Fibroblast of skin of right quadriceps (primary cell): Measurements from ENCODE around the gene TXNDC12.

Experiments
- DNase-seq: peaks from one replicate; pipeline ENCODE4 v3.0.0-alpha.2; 2013

Gene TXNDC12

DNA sequence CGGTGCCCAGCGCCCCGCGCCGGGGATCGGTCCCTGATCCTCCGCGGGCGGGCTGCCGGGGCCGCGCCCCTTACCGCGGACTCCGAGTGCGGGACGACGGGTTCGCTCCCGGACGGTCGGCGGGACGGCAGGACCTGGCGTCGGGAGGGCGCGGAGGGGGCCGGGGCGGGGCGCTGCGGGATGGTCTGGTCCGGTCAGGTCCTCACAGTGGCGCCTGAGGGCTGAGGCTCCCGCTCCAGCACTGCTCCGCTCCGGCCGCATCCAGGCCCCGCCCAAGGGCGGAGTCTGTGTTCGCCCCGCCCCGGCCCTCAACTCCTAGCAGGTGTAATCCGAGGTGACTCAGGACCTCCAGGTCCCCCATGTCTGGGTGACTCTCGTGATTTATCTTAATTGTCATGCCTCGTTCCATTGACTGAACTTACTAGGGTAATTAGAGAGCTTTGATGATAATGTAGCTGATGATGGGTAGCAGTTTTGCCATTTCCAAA lies 64.5 kb downstream of the TXNDC12 start, which contains the start of gene RAB3B:
Gene RAB3B (minus strand): TSS at position 223 of the 488 bp plus-strand sequence. CDS start 13,583 bp downstream, outside the sequence.
- peak; percentile 56 for DNase-seq

DNA sequence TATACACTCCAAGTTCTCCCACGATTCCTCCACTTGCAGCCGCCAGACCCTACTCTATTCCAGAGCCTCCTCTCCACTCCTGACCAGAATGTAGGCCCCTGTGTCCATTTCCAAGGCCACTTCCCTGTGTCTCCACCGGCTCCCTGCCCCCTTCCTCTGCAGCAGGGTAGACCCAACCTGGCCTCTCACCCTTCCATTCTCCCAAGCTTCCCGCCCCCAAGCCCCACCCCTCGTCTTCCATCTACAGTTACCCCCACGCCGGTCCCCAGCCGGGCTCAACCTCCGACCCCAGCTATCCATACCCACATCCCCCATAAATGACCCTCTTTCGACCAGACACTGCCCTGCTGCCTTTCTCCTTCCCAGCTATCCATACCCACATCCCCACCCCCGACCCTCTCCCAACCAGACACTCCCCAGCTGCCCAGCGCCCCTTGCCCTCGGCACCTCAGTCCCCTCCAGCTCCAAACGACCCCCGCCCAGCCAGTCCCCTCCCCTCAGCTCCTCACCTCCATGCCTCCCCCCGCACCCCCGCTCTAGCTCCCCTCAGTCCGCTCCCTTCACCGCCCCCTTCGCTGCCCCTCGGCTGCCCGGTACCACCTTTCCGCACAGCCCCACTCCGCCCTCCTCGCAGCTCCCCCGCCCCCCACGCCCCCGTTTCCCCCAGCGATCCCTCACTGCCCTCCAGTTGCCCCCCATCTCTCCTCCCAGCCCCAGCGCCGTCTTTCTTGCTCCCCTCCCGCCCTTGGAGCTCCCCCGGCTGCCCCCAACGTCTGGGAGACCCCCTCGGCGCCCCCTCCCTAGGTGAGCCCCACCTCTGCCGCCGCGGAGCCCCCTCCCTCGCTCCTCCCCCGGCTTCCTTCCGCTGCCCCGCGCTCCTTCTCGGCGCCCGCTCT lies 65.2 kb downstream of the TXNDC12 start:
- no peak for DNase-seq

DNA sequence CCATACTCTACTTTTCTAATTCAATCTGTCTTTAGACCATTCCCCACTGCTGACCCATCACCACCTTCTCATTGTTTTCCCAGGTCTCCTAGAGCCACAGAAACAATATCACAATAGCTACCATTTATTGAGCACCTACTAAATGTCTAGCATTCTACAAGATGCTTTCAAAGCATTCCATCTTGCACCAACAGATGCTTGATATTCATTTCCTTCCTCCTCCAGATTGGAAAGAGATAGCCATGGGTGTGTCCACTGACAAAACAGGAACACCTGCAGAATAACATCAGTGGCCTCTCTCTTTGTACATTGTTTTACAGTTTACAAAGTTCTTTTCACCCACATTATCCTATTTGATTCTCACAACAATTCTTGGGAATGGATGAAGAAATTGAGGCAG lies 66.7 kb downstream of the TXNDC12 start:
- DNase-seq: no peak

DNA sequence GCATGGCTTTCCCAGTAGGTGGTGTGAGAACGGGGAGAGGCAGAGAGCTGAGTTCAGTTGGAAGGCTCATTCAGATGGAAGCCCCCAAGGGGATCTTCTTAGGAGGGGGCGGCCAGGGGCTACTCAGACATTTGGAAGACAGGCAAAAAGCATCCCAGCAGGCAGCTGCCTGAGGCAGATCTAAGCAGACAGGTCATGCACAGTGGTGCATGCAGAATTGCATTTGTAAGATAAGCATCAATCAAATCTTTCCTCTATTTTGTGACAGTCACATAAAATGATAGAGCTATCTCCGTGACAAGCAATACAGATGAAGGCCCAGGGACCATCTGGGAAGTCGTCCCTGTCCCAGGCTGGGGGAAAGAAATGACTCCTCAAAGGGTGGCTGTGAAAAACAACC lies 68.3 kb downstream of the TXNDC12 start:
- no peak for DNase-seq

DNA sequence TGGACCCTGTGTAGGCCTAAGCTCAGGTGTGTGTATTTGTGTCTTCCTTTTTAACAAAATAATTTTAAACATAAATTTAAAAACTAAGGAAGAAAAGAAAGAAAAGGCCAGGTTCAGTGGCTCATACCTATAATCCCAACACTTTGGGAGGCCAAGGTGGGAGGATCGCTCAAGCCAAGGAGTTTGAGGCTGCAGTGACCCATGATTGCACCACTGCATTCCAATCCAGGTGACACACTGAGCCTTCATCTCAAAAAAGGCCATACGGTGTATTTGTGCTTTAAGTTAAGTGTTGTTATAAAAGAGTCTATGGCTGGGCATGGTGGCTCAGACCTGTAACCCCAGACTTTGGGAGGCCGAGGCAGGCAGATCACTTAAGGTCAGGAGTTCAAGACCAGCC lies 72.8 kb downstream of the TXNDC12 start:
- no peak for DNase-seq

DNA sequence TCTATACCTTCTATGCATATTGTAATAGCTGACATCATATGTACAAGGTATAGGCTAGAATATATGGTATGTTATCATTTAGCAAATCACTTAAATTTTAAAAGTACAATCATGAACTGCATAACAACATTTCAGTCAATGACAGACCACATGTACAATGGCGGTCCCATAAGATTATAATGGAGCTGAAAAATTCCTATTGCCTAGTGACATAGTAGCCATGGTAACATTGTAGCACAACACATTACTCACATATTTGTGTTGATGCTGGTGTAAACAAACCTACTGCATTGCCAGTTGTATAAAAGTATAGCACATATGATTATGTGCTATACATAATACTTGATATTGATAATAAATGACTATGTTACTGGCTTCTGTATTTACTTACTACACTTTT lies 73.4 kb downstream of the TXNDC12 start:
- DNase-seq: no peak

DNA sequence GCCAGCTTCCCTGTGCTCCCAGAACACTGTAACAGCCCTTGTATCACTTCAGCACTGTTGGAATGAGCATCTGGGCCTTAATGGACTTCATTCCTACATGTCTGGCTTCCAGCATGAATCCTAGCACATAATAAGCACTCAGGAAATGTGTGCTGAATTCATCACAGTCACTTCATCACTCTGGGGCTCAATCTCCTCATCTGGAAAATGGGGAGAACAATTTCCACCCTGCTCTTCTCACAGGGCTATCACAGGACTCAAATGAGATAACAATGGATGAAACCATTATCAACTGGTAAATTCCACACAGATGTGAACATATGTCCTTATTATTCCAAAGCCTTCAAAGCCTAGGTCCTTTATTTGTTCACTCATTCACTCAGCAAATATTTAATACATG lies 76.9 kb downstream of the TXNDC12 start:
- no peak for DNase-seq

DNA sequence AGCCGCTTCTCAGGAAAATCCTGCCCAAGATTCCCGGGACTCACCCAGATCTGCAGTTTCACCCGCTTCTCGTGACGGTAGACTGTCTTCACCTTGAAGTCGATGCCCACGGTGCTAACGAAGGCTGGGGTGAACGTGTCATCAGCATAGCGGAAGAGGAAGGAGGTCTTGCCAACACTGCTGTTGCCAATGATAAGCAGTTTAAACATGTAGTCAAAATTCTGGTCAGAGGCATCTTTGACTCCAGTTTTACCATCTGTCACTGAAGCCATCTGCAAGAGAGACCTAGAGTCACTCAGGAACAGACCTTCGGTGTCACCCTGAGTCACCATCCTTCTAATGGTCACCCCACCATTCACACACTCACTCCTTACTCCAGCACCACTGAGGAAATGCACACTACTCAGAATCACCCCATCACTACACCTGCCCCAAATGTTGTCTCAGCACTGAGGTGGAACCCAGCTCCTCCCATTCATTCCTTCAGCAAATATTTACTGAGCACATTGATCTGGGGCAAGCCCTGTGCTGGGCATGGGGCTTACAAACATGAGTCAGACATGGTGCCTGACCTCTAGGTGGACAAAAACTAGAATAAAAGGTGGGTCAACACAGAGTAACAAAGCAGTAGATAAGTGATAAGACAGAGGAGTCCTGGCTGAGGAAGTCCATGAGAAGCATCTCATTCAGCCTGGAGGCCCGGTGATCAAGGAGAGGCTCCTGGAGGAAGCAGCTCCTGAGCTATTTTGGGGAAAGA lies 78.0 kb downstream of the TXNDC12 start:
- no peak for DNase-seq

DNA sequence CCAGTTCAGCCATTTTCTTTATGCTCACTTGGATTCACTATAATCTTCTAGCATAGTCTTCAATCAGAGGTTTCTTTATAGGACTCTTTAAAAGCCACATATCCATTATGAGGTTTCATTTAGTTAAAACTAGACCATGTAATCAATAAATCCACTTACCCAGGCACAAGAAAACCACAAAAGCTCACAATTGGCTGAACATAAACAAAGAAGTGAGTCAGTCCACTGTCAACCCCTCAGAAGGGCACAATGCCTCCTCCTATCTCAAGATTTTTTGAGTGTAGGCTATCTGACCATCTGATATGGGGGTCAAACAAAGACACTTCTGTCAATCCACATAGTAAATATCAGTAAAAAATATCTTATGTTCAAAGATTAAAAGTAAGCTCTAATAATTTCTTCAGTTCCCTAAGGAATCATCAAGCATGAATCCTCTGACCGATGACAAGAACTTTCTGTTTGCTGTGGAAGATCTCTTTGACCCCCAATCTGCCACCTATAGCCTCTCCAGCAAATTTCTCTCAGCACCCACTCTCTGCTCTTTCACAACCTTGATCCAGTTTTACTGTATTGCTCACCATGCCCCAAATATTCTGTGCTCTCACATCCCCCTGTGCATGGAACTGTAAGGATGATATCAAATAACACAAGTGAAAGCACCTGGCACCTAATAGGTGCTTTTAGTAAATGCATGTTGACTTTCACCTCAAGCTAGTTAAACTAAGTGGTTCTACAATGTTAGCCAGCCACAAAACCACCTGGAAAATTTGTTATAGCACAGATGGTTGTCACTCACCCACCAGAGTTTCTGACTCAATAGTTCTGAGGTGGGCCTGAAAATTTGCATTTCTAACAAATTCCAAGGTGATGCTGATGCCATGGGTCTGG lies 81.2 kb downstream of the TXNDC12 start:
- no peak for DNase-seq
